GM10266 (cell line): ENCODE results near the gene IDH2.
"Not testable (repeated sequence)": the region's sequence is repeated elsewhere in the genome, so short reads cannot be mapped to it uniquely, and the experiment has no call there.

Experiments
- DNase-seq: peaks from one replicate; pipeline ENCODE4 v3.0.0; 2012; ENCODE audit errors: extremely low spot score
- TF ChIP-seq, protein P1 (sequence below): IDR thresholded peaks from 2 replicates; pipeline ENCODE4 v1.5.1; 2012; ENCODE audit warnings: mild to moderate bottlenecking, low read depth; ENCODE audit not compliant: control insufficient read depth, insufficient read depth; ENCODE audit errors: missing control alignments

The IDH2 gene

GRCh38 chr15:90074916-90075315 lies 27.4 kb downstream of the IDH2 start:
- DNase-seq, result no peak
- TF ChIP-seq, protein P1, sequence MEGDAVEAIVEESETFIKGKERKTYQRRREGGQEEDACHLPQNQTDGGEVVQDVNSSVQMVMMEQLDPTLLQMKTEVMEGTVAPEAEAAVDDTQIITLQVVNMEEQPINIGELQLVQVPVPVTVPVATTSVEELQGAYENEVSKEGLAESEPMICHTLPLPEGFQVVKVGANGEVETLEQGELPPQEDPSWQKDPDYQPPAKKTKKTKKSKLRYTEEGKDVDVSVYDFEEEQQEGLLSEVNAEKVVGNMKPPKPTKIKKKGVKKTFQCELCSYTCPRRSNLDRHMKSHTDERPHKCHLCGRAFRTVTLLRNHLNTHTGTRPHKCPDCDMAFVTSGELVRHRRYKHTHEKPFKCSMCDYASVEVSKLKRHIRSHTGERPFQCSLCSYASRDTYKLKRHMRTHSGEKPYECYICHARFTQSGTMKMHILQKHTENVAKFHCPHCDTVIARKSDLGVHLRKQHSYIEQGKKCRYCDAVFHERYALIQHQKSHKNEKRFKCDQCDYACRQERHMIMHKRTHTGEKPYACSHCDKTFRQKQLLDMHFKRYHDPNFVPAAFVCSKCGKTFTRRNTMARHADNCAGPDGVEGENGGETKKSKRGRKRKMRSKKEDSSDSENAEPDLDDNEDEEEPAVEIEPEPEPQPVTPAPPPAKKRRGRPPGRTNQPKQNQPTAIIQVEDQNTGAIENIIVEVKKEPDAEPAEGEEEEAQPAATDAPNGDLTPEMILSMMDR, result no peak

- TF ChIP-seq, protein P1, result no peak
- no peak for DNase-seq
These were observed 28.2 kb downstream of the IDH2 start for GRCh38 chr15:90074023-90074422.

- DNase-seq, result no peak
- TF ChIP-seq, protein P1, result no peak
These were observed 29.2 kb downstream of the IDH2 start for GRCh38 chr15:90072978-90073640.

- TF ChIP-seq, protein P1, result peak; percentile 82
These were observed 31.0 kb downstream of the IDH2 start for GRCh38 chr15:90071220-90071807.

GRCh38 chr15:90070623-90071022 lies 31.6 kb downstream of the IDH2 start:
- DNase-seq, result not testable (repeated sequence)

More at GRCh38 chr15:90071220-90071807, 31.0 kb downstream of the IDH2 start:
- DNase-seq, result peak; percentile 77

GRCh38 chr15:90067953-90068606 lies 34.2 kb downstream of the IDH2 start:
- no peak for DNase-seq
- TF ChIP-seq, protein P1, result no peak

- no peak for DNase-seq
- TF ChIP-seq, protein P1, result no peak
These were observed 34.9 kb downstream of the IDH2 start for GRCh38 chr15:90067181-90067952.
